Hepatocyte (in vitro differentiated cells): ENCODE measurements around the gene MAD2L2. TPM values are rescaled to one million over a fixed set of nuclear protein-coding genes. Genes with fewer than 3 reads are reported as not detected.

Experiments used
- DNase-seq: peaks from one replicate; pipeline ENCODE4 v3.0.0-alpha.2; 2016; ENCODE audit warnings: low spot score
- H2AFZ ChIP-seq: fragments of 200-600 bp; sonication (generic); 2 replicates; pipeline ENCODE4 v1.6.0; 2016; ENCODE audit warnings: antibody characterized with exemption, mild to moderate bottlenecking
- H3K27ac ChIP-seq: fragments of 200-600 bp; sonication (generic); 2 replicates; pipeline ENCODE4 v1.5.1; 2016; ENCODE audit warnings: mild to moderate bottlenecking
- H3K27me3 ChIP-seq: fragments of 200-600 bp; sonication (generic); 2 replicates; pipeline ENCODE4 v1.6.1; 2016
- H3K36me3 ChIP-seq: fragments of 200-600 bp; sonication (generic); replicated peaks from 2 replicates; pipeline ENCODE4 v1.5.1; 2016; ENCODE audit warnings: low read depth; ENCODE audit not compliant: insufficient read depth
- H3K4me1 ChIP-seq: fragments of 200-600 bp; sonication (generic); 2 replicates; pipeline ENCODE4 v1.5.1; 2016; ENCODE audit warnings: mild to moderate bottlenecking, moderate library complexity; ENCODE audit not compliant: insufficient read depth
- H3K4me2 ChIP-seq: fragments of 200-600 bp; sonication (generic); 2 replicates; pipeline ENCODE4 v1.6.0; 2016
- H3K4me3 ChIP-seq: fragments of 200-600 bp; sonication (generic); 2 replicates; pipeline ENCODE4 v1.5.1; 2016; ENCODE audit warnings: mild to moderate bottlenecking
- H3K79me2 ChIP-seq: fragments of 200-600 bp; sonication (generic); 2 replicates; pipeline ENCODE4 v1.6.0; 2017; ENCODE audit warnings: mild to moderate bottlenecking
- H3K9me2 ChIP-seq: fragments of 200-600 bp; sonication (generic); replicated peaks from 2 replicates; pipeline ENCODE4 v1.6.0; 2017; ENCODE audit warnings: mild to moderate bottlenecking; ENCODE audit not compliant: insufficient read depth
- H3K9me3 ChIP-seq: fragments of 200-600 bp; sonication (generic); 2 replicates; pipeline ENCODE4 v1.5.1; 2016; ENCODE audit warnings: low read depth, mild to moderate bottlenecking
- H4K20me1 ChIP-seq: fragments of 200-600 bp; sonication (generic); 2 replicates; pipeline ENCODE4 v1.6.0; 2016; ENCODE audit warnings: mild to moderate bottlenecking; ENCODE audit not compliant: insufficient read depth, poor library complexity, severe bottlenecking
- CTCF ChIP-seq: fragments of 200-600 bp; sonication (generic); IDR thresholded peaks from 2 replicates; pipeline ENCODE4 v1.5.1; 2016; ENCODE audit warnings: antibody characterized with exemption, mild to moderate bottlenecking; ENCODE audit not compliant: poor library complexity
- EZH2 ChIP-seq: fragments of 200-600 bp; sonication (generic); IDR thresholded peaks from 2 replicates; pipeline ENCODE4 v1.6.1; 2016; ENCODE audit warnings: antibody characterized with exemption, mild to moderate bottlenecking, borderline replicate concordance
- EZH2phosphoT487 ChIP-seq: fragments of 200-600 bp; sonication (generic); IDR thresholded peaks from one replicate; pipeline ENCODE4 v1.6.1; 2018; ENCODE audit warnings: antibody characterized with exemption, mild to moderate bottlenecking, low read depth, moderate library complexity; ENCODE audit not compliant: unreplicated experiment, severe bottlenecking
- WGBS: methylation state at CpG from one replicate; pipeline ENCODE4 v1.1.6; 2016; ENCODE audit warnings: low lambda C conversion rate; ENCODE audit errors: missing lambda C conversion rate; 5-methylcytosine and 5-hydroxymethylcytosine counted together
- polyA plus RNA-seq: library from polyadenylated mRNA; unstranded; fragments of >200 nt; fragmentation: Nextera tagmentation; extraction: Ambion mirVana; gene quantifications from 2 replicates; pipeline ENCODE4 v1.2.1, GENCODE V29; 2016
- total RNA-seq: library from RNA; depleted of rRNA; stranded (reverse); fragments of >200 nt; gene quantifications from 2 replicates; pipeline ENCODE4 v1.2.3, GENCODE V29; 2014

The MAD2L2 gene
- total and polyA plus RNA-seq, 2 experiments from 2014 or later: 40.6 to 63.2 TPM

GRCh38 chr1:11651017-11651416 is 29.9 kb downstream of the MAD2L2 start:
- H3K79me2 ChIP-seq: peaks cover 26% of the 10 kb centered on the region
- H3K9me3 ChIP-seq: no peaks in the 10 kb centered on the region
- 89% methylated on average over 4 of the region's 4 CpGs for WGBS
- TF ChIP-seq EZH2 (no peak), EZH2phosphoT487 (no peak), CTCF (no peak)
- H3K27me3 ChIP-seq: no peaks in the 10 kb centered on the region
- H3K36me3 ChIP-seq: no peaks in the 10 kb centered on the region
- H3K4me2 ChIP-seq: peak overlapping the region; percentile 76
- no peak overlapping the region for H3K27ac ChIP-seq
- no peaks in the 10 kb centered on the region for H3K9me2 ChIP-seq
- peaks cover 15% of the 10 kb centered on the region for H3K4me1 ChIP-seq
- H4K20me1 ChIP-seq: no peaks in the 10 kb centered on the region
- no peak overlapping the region for H3K4me3 ChIP-seq
- H2AFZ ChIP-seq: no peak overlapping the region
- DNase-seq: no peak

DNA sequence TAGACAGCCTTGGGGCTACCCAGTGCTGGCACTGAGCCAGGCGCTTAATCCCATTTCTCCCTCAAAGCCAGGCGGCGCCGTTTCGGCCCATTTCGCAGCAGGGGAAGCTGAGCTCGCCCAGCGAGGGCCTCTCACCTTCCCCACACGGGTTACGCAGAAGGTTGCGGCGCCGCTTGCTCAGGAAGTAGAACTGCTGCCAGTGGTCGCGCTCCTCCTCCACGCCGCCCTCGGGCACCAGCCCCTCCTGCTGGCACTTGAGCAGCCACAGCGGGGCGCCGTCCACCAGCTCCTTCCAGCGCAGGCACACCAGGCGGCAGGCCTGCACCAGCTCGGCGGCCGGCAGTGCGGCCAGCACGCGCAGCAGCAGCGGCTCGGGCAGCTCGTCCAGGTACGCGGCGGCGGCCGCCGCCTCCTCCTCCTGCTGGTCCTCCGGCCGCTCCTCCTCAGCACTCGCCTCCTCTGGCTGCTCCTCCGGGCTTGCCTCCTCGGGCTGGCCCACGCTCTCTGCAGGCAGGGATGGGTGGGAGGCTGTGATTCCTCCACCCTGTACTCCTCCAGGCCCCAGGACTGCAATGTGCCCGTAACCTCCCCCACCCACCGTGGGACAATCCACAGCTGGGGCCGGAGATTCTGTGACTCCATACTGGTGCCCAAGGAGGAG is 30.5 kb downstream of the MAD2L2 start:
- Histone ChIP-seq H4K20me1 (no peaks in the 10 kb centered on the region), H3K9me3 (no peaks in the 10 kb centered on the region), H3K36me3 (no peaks in the 10 kb centered on the region), H3K27me3 (no peaks in the 10 kb centered on the region), H3K27ac (no peak overlapping the region), H3K79me2 (peaks cover 23% of the 10 kb centered on the region), H3K4me1 (peaks cover 10% of the 10 kb centered on the region), H3K4me2 (peak overlapping the region; percentile 76), H3K9me2 (no peaks in the 10 kb centered on the region), H3K4me3 (no peak overlapping the region), H2AFZ (no peak overlapping the region)
- WGBS: 25% methylated on average over 37 of the region's 47 CpGs
- TF ChIP-seq CTCF (peak; percentile 72), EZH2 (no peak)
- peak; percentile 88 for DNase-seq

GRCh38 chr1:11649624-11650330 is 31.2 kb downstream of the MAD2L2 start:
- no peak overlapping the region for H3K27ac ChIP-seq
- 68% methylated on average over 19 of the region's 21 CpGs for WGBS

DNA sequence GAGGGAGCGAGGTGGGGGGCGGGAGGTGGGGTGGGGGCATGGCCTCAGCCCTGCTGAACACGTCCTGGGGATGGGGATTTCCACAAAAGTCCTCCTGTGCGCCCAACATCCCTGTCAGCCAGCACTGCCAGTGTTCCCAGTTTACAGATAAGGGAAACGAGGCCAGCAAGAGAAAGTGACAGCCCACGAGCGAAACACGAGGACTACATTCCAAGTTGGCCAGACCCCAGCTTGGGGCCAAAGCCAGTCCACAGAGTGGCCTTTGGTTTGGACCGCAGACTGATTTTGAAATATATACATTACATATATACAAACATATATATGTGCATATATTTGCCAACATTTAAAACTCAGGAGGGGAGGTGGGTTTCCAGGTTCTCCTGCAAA is 31.7 kb downstream of the MAD2L2 start:
- Histone ChIP-seq H3K27ac (no peak overlapping the region), H2AFZ (no peak overlapping the region), H3K27me3 (no peaks in the 10 kb centered on the region), H3K4me1 (peaks cover 8% of the 10 kb centered on the region), H3K4me2 (no peak overlapping the region), H3K36me3 (no peaks in the 10 kb centered on the region), H3K4me3 (no peak overlapping the region), H4K20me1 (no peaks in the 10 kb centered on the region), H3K9me3 (no peaks in the 10 kb centered on the region), H3K9me2 (no peaks in the 10 kb centered on the region), H3K79me2 (peaks cover 20% of the 10 kb centered on the region)
- DNase-seq: no peak
- TF ChIP-seq CTCF (no peak), EZH2phosphoT487 (no peak), EZH2 (no peak)
- 58% methylated on average over 9 of the region's 9 CpGs for WGBS

More at GRCh38 chr1:11649624-11650330, 31.2 kb downstream of the MAD2L2 start:
- Histone ChIP-seq H3K4me3 (no peak overlapping the region), H2AFZ (no peak overlapping the region), H3K4me2 (peak overlapping the region; percentile 76), H3K79me2 (peaks cover 20% of the 10 kb centered on the region), H3K27me3 (no peaks in the 10 kb centered on the region), H4K20me1 (no peaks in the 10 kb centered on the region), H3K9me3 (no peaks in the 10 kb centered on the region), H3K36me3 (no peaks in the 10 kb centered on the region), H3K9me2 (no peaks in the 10 kb centered on the region), H3K4me1 (peaks cover 8% of the 10 kb centered on the region)
- DNase-seq: no peak
- no peak for TF ChIP-seq EZH2phosphoT487
